H1 (cell line): Measurements from ENCODE around the gene PRMT3. TPM values are rescaled to one million over a fixed set of nuclear protein-coding genes. Genes with fewer than 3 reads are reported as not detected.

Source experiments
- CTCF ChIA-PET: fragments of 300-600 bp; sonication (Branson Sonifier 250); formaldehyde crosslinking; loops from one replicate; lab custom pipeline; 2021; ENCODE audit not compliant: partially characterized antibody; lab: Charles Lee
- POLR2A ChIA-PET: fragments of 300-600 bp; sonication (Branson Sonifier 250); formaldehyde crosslinking; loops from one replicate; lab custom pipeline; 2021; ENCODE audit warnings: inconsistent platforms; ENCODE audit not compliant: partially characterized antibody; lab: Charles Lee
- DNase-seq, 2 experiments: peaks; one replicate each; pipeline versions ENCODE4 v3.0.0 to v3.0.0-alpha.2; 2010 to 2022; ENCODE audit warnings: low spot score in 2 of 2, low read depth in 1 of 2, mixed read lengths in 1 of 2
- FAIRE-seq: peaks from 2 replicates; lab custom pipeline; 2011; peaks lifted over from hg19 to GRCh38; lab: Jason Lieb, UNC
- H2AFZ ChIP-seq: 2 replicates; pipeline ENCODE4 v1.8.1; 2012; ENCODE audit warnings: low read length, inconsistent platforms
- H2AK5ac ChIP-seq: 2 replicates; pipeline ENCODE4 v1.6.1; 2013; ENCODE audit warnings: low read depth, low read length
- H2BK120ac ChIP-seq: replicated peaks from 2 replicates; pipeline ENCODE3; 2013; ENCODE audit warnings: low read depth, low read length, inconsistent platforms
- H2BK12ac ChIP-seq: 2 replicates; pipeline ENCODE4 v1.6.1; 2013; ENCODE audit warnings: low read depth, low read length
- H2BK15ac ChIP-seq: 2 replicates; pipeline ENCODE4 v1.6.1; 2013; ENCODE audit warnings: low read length
- H2BK20ac ChIP-seq: 2 replicates; pipeline ENCODE4 v1.6.1; 2013; ENCODE audit warnings: low read length
- H2BK5ac ChIP-seq: 2 replicates; pipeline ENCODE4 v1.6.1; 2013; ENCODE audit warnings: low read depth, low read length
- H3K14ac ChIP-seq: 2 replicates; pipeline ENCODE4 v1.6.1; 2013; ENCODE audit warnings: inconsistent platforms; ENCODE audit not compliant: insufficient read length
- H3K18ac ChIP-seq: 2 replicates; pipeline ENCODE4 v1.6.1; 2013; ENCODE audit warnings: low read length; ENCODE audit errors: extremely low read depth
- H3K23ac ChIP-seq: 2 replicates; pipeline ENCODE4 v1.6.1; 2013; ENCODE audit warnings: inconsistent platforms; ENCODE audit not compliant: insufficient read length
- H3K23me2 ChIP-seq: 2 replicates; pipeline ENCODE4 v1.6.1; 2013; ENCODE audit warnings: low read depth, low read length
- H3K27ac ChIP-seq: 2 replicates; pipeline ENCODE4 v1.6.1; 2011; ENCODE audit warnings: low read depth, low read length, inconsistent platforms
- H3K27me3 ChIP-seq, 4 experiments: replicated peaks in 1 of 4; 1 replicate in 1 of 4; 2 replicates in 3 of 4; pipeline versions ENCODE4 v1.6.1 to v1.8.1; 2011 to 2013; ENCODE audit warnings: low read length in 3 of 4, mild to moderate bottlenecking in 3 of 4, inconsistent platforms in 2 of 4, mixed read lengths in 2 of 4, moderate library complexity in 1 of 4; ENCODE audit not compliant: control insufficient read depth in 3 of 4, insufficient read depth in 3 of 4; ENCODE audit errors: extremely low read depth in 1 of 4
- H3K36me3 ChIP-seq, 4 experiments: 2 replicates each; pipeline versions ENCODE4 v1.6.1 to v1.8.1; 2011 to 2013; ENCODE audit warnings: mild to moderate bottlenecking in 4 of 4, low read length in 3 of 4, moderate library complexity in 2 of 4, control low read depth in 1 of 4, inconsistent platforms in 1 of 4; ENCODE audit not compliant: insufficient read depth in 4 of 4, control insufficient read depth in 2 of 4
- H3K4ac ChIP-seq: replicated peaks from 2 replicates; pipeline ENCODE3; 2013; ENCODE audit warnings: low read length, low read depth, mixed read lengths, inconsistent platforms; ENCODE audit not compliant: insufficient read length
- H3K4me1 ChIP-seq, 4 experiments: replicated peaks in 1 of 4; 1 replicate in 1 of 4; 2 replicates in 3 of 4; pipeline versions ENCODE4 v1.6.1 to v1.8.1; 2011 to 2013; ENCODE audit warnings: low read length in 3 of 4, inconsistent platforms in 2 of 4, mixed read lengths in 1 of 4; ENCODE audit not compliant: insufficient read depth in 4 of 4, control insufficient read depth in 3 of 4
- H3K4me2 ChIP-seq, 2 experiments: 2 replicates each; pipeline versions ENCODE4 v1.6.1 to v1.8.1; 2011 to 2013; ENCODE audit warnings: low read depth in 2 of 2, low read length in 2 of 2, control low read depth in 1 of 2, inconsistent platforms in 1 of 2, mild to moderate bottlenecking in 1 of 2; ENCODE audit not compliant: insufficient read depth in 1 of 2
- H3K4me3 ChIP-seq, 4 experiments: fragments of 200-600, 300-600 bp in 1 of 4; sonication (generic), shearing (Covaris generic), sonication (Bioruptor Twin) in 1 of 4; 2 replicates each; pipeline versions ENCODE4 v1.5.1 to v1.8.1; 2011 to 2016; ENCODE audit warnings: low read length in 4 of 4, low read depth in 3 of 4, control low read depth in 2 of 4, inconsistent platforms in 2 of 4, mild to moderate bottlenecking in 2 of 4, mixed read lengths in 1 of 4, moderate library complexity in 1 of 4; ENCODE audit not compliant: insufficient read depth in 2 of 4; ENCODE audit errors: extremely low read depth in 1 of 4
- H3K56ac ChIP-seq: replicated peaks from 2 replicates; pipeline ENCODE3; 2013; ENCODE audit warnings: low read depth, mild to moderate bottlenecking, mixed read lengths, low read length, inconsistent platforms; ENCODE audit not compliant: insufficient read length
- H3K79me1 ChIP-seq: 2 replicates; pipeline ENCODE4 v1.6.1; 2013; ENCODE audit warnings: low read depth, low read length, control low read depth
- H3K79me2 ChIP-seq, 2 experiments: 2 replicates each; pipeline versions ENCODE4 v1.6.1 to v1.8.1; 2012 to 2013; ENCODE audit warnings: low read length in 2 of 2, mild to moderate bottlenecking in 2 of 2, inconsistent platforms in 1 of 2; ENCODE audit not compliant: insufficient read depth in 2 of 2, control insufficient read depth in 1 of 2
- H3K9ac ChIP-seq, 4 experiments: replicated peaks in 1 of 4; 1 replicate in 1 of 4; 2 replicates in 3 of 4; pipeline versions ENCODE4 v1.6.1 to v1.8.1; 2011 to 2013; ENCODE audit warnings: low read depth in 3 of 4, low read length in 3 of 4, control low read depth in 2 of 4, mild to moderate bottlenecking in 2 of 4, moderate library complexity in 2 of 4, inconsistent platforms in 1 of 4; ENCODE audit errors: extremely low read depth in 1 of 4
- H3K9me3 ChIP-seq, 2 experiments: 2 replicates each; pipeline versions ENCODE4 v1.6.1 to v1.8.1; 2012 to 2013; ENCODE audit warnings: mild to moderate bottlenecking in 2 of 2, moderate library complexity in 2 of 2, control low read depth in 1 of 2, inconsistent platforms in 1 of 2, low read depth in 1 of 2, low read length in 1 of 2, mixed read lengths in 1 of 2; ENCODE audit not compliant: insufficient read depth in 2 of 2
- H4K20me1 ChIP-seq, 2 experiments: replicated peaks in 1 of 2; 2 replicates each; pipeline versions ENCODE3 to v1.8.1; 2011 to 2013; ENCODE audit warnings: inconsistent platforms in 2 of 2, low read length in 2 of 2, mild to moderate bottlenecking in 1 of 2; ENCODE audit not compliant: insufficient read depth in 2 of 2, control insufficient read depth in 1 of 2
- H4K5ac ChIP-seq: 2 replicates; pipeline ENCODE4 v1.6.1; 2013; ENCODE audit warnings: low read length, low read depth, mixed read lengths, inconsistent platforms; ENCODE audit not compliant: insufficient read length
- H4K8ac ChIP-seq: 2 replicates; pipeline ENCODE4 v1.8.0; 2013; ENCODE audit warnings: mild to moderate bottlenecking, moderate library complexity, low read length, inconsistent platforms; ENCODE audit not compliant: insufficient read depth; ENCODE audit errors: extremely low read depth
- H4K91ac ChIP-seq: replicated peaks from 2 replicates; pipeline ENCODE3; 2013; ENCODE audit warnings: low read length, mixed read lengths, inconsistent platforms; ENCODE audit not compliant: insufficient read length
- CBX5 ChIP-seq: fragments of 300-800, 300-1000 bp; sonication (generic); IDR thresholded peaks from 2 replicates; pipeline ENCODE4 v1.7.1; 2016; ENCODE audit warnings: antibody characterized with exemption, low read length, low read depth
- EGR1 ChIP-seq: IDR thresholded peaks from 2 replicates; pipeline ENCODE4 v1.6.1; 2011; ENCODE audit warnings: low read depth, low read length, borderline replicate concordance
- GTF2F1 ChIP-seq: IDR thresholded peaks from 2 replicates; pipeline ENCODE4 v1.6.1; 2012; ENCODE audit warnings: low read depth, low read length, improper control_type of control experiment, borderline replicate concordance
- JUND ChIP-seq: IDR thresholded peaks from 2 replicates; pipeline ENCODE4 v1.6.1; 2011; ENCODE audit warnings: mild to moderate bottlenecking, improper control_type of control experiment, low read length
- NRF1 ChIP-seq: IDR thresholded peaks from 2 replicates; pipeline ENCODE4 v1.6.1; 2011; ENCODE audit warnings: mild to moderate bottlenecking, low read depth, low read length, improper control_type of control experiment
- RBBP5 ChIP-seq: IDR thresholded peaks from 2 replicates; pipeline ENCODE4 v1.7.1; 2012; ENCODE audit warnings: low read depth, mild to moderate bottlenecking, inconsistent platforms, low read length, moderate library complexity, borderline replicate concordance
- RNF2 ChIP-seq: fragments of 200-900, 300-1000 bp; sonication (generic); IDR thresholded peaks from 2 replicates; pipeline ENCODE4 v1.7.1; 2016; ENCODE audit warnings: borderline replicate concordance, low read depth, mild to moderate bottlenecking, antibody characterized with exemption, low read length; ENCODE audit not compliant: poor library complexity, severe bottlenecking; ENCODE audit errors: missing control alignments
- SAP30 ChIP-seq: fragments of 300-600 bp; sonication (generic); IDR thresholded peaks from 2 replicates; pipeline ENCODE4 v1.7.1; 2012; ENCODE audit warnings: low read length, moderate library complexity, mild to moderate bottlenecking, inconsistent platforms; ENCODE audit not compliant: insufficient read depth, insufficient replicate concordance
- SRF ChIP-seq: IDR thresholded peaks from 2 replicates; pipeline ENCODE4 v1.6.1; 2011; ENCODE audit warnings: mild to moderate bottlenecking, low read depth, low read length, moderate library complexity
- TAF1 ChIP-seq: IDR thresholded peaks from 2 replicates; pipeline ENCODE4 v1.6.1; 2011; ENCODE audit warnings: mild to moderate bottlenecking, low read depth, low read length
- ZNF274 ChIP-seq: IDR thresholded peaks from 2 replicates; pipeline ENCODE4 v1.7.0; 2012; ENCODE audit warnings: low read length, borderline replicate concordance; ENCODE audit errors: extremely low read depth
- WGBS, 2 experiments: shearing (Covaris generic) in 1 of 2; methylation state at CpG; one replicate each; pipeline versions ENCODE4 v1.1.6 to v1.1.7; 2013 to 2015; ENCODE audit warnings: low lambda C conversion rate in 2 of 2, mixed read lengths in 2 of 2, inconsistent platforms in 1 of 2, low coverage in 1 of 2, missing lambda C conversion rate in 1 of 2; ENCODE audit not compliant: insufficient replicate concordance in 2 of 2, insufficient coverage in 1 of 2, insufficient read length in 1 of 2; ENCODE audit errors: extremely low coverage in 1 of 2, missing lambda C conversion rate in 1 of 2; 5-methylcytosine and 5-hydroxymethylcytosine counted together
- polyA plus RNA-seq, 7 experiments: library from polyadenylated mRNA; depleted of rRNA in 3 of 7; stranded (reverse) in 5 of 7; unstranded in 2 of 7; fragments of >200 nt in 5 of 7; fragments of 200-250 nt in 2 of 7; gene quantifications; 1 replicate in 5 of 7; 2 replicates in 1 of 7; 4 replicates in 1 of 7; pipeline versions ENCODE4 v1.2.1 to v1.2.3, GENCODE V29; 2011 to 2013; ENCODE audit warnings: missing spikeins in 2 of 7, mixed read lengths in 2 of 7
- total RNA-seq: library from RNA; stranded (reverse); fragmentation: NEBNext Ultra II Directional; extraction: Animal tissue kit (Norgen Biotek cat#: 25700); gene quantifications from 2 replicates; pipeline ENCODE4 v1.2.1, GENCODE V29; 2021

The PRMT3 gene
- total and polyA plus RNA-seq, 2 of the 8 experiments (the other 6 are each of a cell fraction or from before 2014, with no cell fraction given) = 11.2 to 26.5 TPM

DNA sequence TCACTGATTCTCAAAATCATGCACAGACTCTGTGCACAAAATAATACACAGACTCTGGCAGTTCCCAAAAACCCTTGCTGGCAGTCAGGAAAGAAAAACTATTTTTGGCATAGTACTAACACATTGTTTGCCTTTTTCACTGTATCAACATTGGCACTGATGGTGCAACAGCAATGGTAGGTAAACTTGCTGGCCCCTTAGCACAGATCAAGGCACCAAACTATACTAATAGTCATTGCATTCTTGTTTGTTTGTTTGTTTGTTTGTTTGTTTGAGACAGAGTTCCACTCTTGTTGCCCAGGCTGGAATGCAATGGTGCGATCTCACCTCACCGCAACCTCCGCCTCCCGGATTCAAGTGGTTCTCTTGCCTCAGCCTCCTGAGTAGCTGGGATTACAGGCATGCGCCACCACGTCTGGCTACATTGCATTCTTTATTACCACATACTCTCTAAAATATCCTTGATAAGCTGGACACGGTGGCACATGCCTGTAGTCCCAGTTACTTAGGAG lies 130.9 kb downstream of the PRMT3 start:
- Histone ChIP-seq H4K5ac (no peak overlapping the region), H4K20me1 (no peaks in the 10 kb centered on the region), H2BK5ac (no peak overlapping the region), H3K56ac (no peak overlapping the region), H3K4ac (no peak overlapping the region), H3K4me1 (peaks cover 0 to 14% (median 5%) of the 10 kb centered on the region in 4 experiments; a peak in 4 of 7 replicates), H3K79me2 (no peaks in the 10 kb centered on the region), H3K4me2 (no peak overlapping the region), H3K36me3 (no peaks in the 10 kb centered on the region), H3K23me2 (no peaks in the 10 kb centered on the region; the same call in 1 of the 2 replicates), H3K23ac (no peak overlapping the region), H3K14ac (no peak overlapping the region), H3K9me3 (no peaks in the 10 kb centered on the region), H4K91ac (no peak overlapping the region), H2BK120ac (no peak overlapping the region), H3K9ac (no peak overlapping the region), H2BK15ac (no peak overlapping the region), H2AK5ac (no peak overlapping the region), H2BK12ac (no peak overlapping the region), H2BK20ac (no peak overlapping the region), H3K27ac (no peak overlapping the region), H3K27me3 (no peaks in the 10 kb centered on the region), H3K79me1 (no peaks in the 10 kb centered on the region), H3K18ac (no peak overlapping the region), H4K8ac (no peak overlapping the region), H3K4me3 (no peak overlapping the region), H2AFZ (no peak overlapping the region)
- no peak for FAIRE-seq
- TF ChIP-seq JUND = no peak
- TF ChIP-seq SRF = no peak
- TF ChIP-seq TAF1 = no peak
- no peak for TF ChIP-seq CBX5
- TF ChIP-seq NRF1 = no peak
- no peak for TF ChIP-seq EGR1
- no peak for TF ChIP-seq GTF2F1
- no peak for TF ChIP-seq ZNF274
- TF ChIP-seq SAP30 = no peak
- TF ChIP-seq RNF2 = no peak
- TF ChIP-seq RBBP5 = no peak
- ChIA-PET CTCF (no interaction called here), POLR2A (no interaction called here)
- 94% methylated on average over 7 of the region's 7 CpGs; no CpG with 5 or more reads in 1 of the 2 experiments for WGBS, 2 experiments
- DNase-seq = no peak
